Stimulated activated CD8-positive, alpha-beta memory T cell treated with anti-CD3 and anti-CD28 coated beads, Interleukin-2, amount 100 ng/mL, for 48 hours (primary cell): ENCODE results near the gene VMAC.
"Not testable (repeated sequence)": the region's sequence is repeated elsewhere in the genome, so short reads cannot be mapped to it uniquely, and the experiment has no call there.

Source experiments
- DNase-seq, 2 donors: peaks; one replicate each; pipeline ENCODE4 v3.0.0-alpha.2; 2020; ENCODE audit warnings: low read depth in 2 of 2

Gene VMAC

GRCh38 chr19:5883157-5883873, 21.4 kb upstream of the VMAC start:
- DNase-seq, result not testable (repeated sequence)

DNA sequence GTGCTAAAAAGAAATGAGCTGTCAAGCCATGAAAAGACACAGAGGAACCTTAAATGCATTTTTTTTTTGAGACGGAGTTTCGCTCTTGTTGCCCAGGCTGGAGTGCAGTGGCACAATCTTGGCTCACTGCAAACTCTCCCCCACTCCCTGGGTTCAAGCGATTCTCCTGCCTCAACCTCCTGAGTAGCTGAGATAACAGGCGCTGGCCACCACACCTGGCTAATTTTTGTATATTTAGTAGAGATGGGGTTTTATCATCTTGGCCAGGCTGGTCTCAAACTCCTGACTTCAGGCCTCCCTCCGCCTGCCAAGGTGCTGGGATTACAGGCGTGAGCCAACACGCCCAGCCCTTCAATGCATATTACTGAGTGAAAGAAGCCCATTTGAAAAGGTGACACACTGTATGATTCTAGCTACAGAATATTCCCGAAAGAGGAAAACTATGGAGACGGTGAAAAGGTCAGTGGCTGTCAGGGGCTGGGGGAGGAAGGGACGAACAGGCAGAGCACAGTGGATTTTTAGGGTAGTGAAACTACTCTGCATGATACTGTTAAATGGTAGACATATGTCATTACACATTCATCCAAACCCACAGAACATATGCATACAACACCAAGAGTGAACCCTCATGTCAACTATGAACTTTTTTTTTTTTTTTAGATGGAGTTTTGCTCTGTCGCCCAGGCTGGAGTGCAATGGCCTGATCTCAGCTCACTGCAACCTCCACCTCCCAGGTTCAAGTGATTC, 20.4 kb upstream of the VMAC start:
- DNase-seq, result not testable (repeated sequence)

- no peak for DNase-seq
These were observed 15.2 kb upstream of the VMAC start for GRCh38 chr19:5889288-5889971.

- no peak for DNase-seq
These were observed 14.6 kb upstream of the VMAC start for GRCh38 chr19:5890099-5890498.

GRCh38 chr19:5891572-5891937, 13.1 kb upstream of the VMAC start:
- no peak for DNase-seq

- DNase-seq, result no peak
These were observed 12.5 kb upstream of the VMAC start for GRCh38 chr19:5891938-5892771.

DNA sequence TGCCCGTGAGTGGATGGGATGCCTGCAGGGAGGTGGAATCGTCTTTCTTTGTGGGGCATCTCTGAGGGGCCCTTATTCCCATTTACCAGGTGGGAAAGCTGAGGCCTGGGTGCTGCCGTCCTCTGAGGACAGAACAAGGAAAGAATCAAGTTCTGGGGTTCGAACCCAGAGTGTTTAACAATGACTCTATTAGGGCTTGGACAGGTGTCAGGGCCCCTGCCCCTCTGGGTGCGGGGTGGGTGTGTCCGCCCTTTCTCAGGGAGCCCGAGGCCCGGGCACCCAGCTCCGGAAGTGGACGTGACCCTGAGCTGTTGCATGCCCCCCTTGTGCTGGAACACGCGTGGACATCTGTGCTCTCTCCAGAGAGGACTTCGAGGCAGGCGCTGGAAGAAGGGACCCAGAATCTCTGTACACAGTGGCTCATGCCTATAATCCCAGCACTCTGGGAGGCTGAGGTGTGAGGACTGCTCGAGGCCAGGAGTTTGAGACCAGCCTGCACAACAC, 11.8 kb upstream of the VMAC start:
- no peak for DNase-seq

GRCh38 chr19:5893296-5893903, 11.3 kb upstream of the VMAC start:
- no peak for DNase-seq

- DNase-seq, result no peak
These were observed 10.6 kb upstream of the VMAC start for GRCh38 chr19:5893907-5894703.

DNA sequence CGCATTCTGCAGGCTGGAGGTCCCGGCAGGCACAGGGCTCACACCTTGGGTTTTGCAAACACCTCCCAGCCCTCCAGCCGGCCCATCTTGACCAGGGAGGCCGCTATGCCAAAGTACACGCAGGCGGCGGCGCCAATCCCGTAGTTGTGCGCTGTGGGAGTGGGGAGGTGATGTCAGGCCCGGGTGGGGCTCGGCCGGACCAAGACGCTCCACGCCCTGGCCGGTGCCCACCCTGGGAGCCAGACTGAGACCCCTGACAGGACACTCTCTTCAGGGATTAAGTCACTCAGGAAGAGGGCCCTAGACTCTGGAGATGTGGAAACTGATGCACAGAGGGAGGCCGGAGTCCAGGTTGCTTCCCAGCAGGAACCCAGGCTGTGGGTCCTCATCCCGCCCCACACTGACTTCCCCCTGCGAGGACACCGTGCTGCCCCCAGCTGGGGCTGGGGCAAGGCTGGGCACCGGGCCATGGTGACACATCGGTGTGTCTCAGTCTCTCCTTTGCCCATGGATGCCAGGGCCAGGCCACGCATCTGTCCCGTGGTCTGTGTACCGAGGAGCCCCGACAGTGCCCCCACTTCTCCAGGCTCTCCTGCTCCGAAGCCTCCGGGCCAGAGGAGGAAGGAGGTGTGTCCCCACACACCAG, 9.8 kb upstream of the VMAC start:
- DNase-seq, result no peak

- DNase-seq, result no peak
These were observed 9.3 kb upstream of the VMAC start for GRCh38 chr19:5895409-5895808.

GRCh38 chr19:5895890-5896289, 8.8 kb upstream of the VMAC start:
- no peak for DNase-seq

GRCh38 chr19:5896365-5897076, 8.2 kb upstream of the VMAC start:
- DNase-seq, result no peak

GRCh38 chr19:5897189-5897969, 7.3 kb upstream of the VMAC start:
- no peak for DNase-seq

DNA sequence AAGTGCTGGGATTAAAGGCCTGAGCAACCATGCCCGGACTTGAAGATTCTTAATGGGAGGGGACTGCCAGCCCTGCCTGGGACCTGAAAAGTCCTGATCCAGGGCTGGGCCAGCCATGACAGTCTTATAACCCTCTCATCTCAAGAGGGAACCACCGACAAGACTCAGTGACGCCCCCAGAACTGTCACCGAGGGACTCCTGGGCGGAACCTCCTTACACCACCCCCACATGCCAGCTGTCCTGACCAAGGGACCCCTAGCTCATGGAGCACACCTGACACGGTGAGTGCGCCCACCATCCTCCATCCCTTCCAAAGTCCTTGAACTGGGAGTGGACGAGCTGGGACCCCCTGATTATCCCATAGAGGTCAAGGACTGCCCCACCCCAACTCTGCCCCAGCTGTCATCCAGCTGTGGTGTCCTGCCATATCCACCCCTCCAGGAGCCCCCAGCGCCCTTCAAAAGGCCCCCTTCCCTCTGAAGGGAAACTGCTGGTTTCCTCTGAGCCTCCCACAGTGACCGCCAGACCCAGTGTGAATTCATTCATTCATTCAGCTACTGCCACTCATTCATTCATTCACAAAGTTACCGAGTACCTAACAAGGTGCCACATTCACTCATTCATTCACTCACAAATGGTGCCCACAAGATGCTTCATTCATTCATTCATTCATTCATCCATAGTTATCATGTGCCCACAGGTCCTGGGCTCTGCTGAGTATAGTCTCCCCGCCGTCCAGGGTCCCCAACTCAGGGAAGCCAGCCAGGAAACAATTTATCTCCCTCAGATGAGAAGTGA, 4.7 kb upstream of the VMAC start:
- no peak for DNase-seq

- DNase-seq, result no peak
These were observed 3.7 kb upstream of the VMAC start for GRCh38 chr19:5900976-5901375.

- no peak for DNase-seq
These were observed 1.5 kb upstream of the VMAC start for GRCh38 chr19:5903056-5903623.
